ENCODE measurements around the gene MTX2.

DNA sequence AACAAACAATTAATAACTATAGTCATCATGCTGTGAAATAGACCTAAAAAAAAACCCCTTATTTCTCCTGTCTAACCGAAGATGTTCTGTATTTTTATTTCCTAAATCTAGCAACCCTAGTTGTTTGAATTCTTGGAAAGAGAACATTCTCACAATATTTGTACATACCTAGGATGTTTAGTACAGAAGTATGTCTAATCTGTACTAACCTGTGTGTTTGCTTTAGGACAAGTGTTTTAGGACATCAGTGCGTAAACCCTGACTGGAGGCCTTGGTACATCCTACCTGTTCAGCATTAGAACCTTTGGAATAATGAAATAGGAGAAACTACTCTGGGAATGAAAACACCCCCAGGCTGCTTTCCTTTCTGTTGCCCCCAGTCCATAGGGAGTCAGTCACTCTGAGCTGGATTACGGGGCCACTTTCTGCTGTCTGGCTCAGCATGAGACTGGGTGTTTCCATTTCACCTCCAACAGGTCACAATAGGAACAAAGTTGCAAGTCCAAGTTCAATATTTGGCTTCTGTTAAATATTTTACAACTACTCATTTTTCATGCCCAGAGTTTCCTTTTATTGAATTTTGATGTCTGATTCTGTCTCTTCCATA, 114.7 kb downstream of the MTX2 start:
- no peak for TF ChIP-seq HDGF (IDR thresholded peaks at IDR 0.05; ENCODE audit: borderline replicate concordance)
- no peak for TF ChIP-seq SUZ12 (IDR thresholded peaks at IDR 0.05)
- no peak for TF ChIP-seq L3MBTL2 (conservative IDR thresholded peaks at IDR 0.05)
- no peak for TF ChIP-seq FOXK2 (IDR thresholded peaks at IDR 0.05)
- no peak for TF ChIP-seq SP1 (IDR thresholded peaks at IDR 0.05)
- no peak for TF ChIP-seq BHLHE40 (IDR thresholded peaks at IDR 0.05; ENCODE audit: borderline replicate concordance)
- no peak for TF ChIP-seq ELF4 (IDR thresholded peaks at IDR 0.05)
- TF ChIP-seq TARDBP (IDR thresholded peaks at IDR 0.05) = no peak
- TF ChIP-seq FOXA1 (IDR thresholded peaks at IDR 0.05) = no peak
